HTERT RPE-1 (cell line): ENCODE measurements around the gene PCID2.

Source experiments
- in situ Hi-C: fragments of 300-500 bp; cut with MboI; formaldehyde crosslinking; loops from 4 replicates; pipeline ENCODE4 v1.14.3; 2020; ENCODE audit warnings: low sequenced_read_pairs

PCID2 gene

DNA sequence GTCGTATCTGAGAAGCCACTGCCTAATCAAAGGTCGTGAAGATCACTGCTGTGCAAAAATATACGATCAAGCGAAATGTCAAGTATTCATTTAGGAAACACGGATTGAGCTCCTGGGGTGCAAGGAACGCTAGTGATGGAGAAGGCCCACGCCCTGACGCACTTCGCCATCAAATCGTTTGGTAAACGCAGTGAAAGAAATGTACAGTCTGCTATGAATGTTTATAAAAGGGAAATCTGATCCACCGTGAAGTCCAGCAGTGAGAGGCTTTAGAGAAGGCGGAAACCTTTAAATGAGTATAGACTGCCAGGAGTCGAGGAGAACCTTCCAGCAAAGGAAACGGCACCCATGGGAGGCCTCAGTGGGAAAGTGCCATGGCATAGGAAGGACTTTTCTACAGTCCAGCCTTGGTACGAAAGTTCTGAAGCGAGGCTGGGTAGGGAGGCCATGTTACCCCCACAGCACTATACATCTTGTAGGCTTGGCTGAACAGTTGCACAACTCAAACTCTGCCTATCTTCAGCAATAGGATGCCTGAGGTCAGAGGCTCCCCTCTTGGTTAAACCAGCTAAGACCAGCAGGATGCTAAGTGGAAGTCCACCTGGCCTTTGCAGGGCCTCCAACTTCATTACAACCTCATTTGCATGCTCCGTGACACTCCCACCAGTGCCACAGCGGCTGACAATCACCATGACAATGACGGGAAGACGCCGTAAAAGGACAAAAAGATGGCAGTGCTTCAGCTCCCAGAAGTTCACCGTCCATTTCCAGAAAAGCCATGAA is 20.4 kb downstream of the PCID2 start:
- in situ Hi-C loops, result no loop called here

DNA sequence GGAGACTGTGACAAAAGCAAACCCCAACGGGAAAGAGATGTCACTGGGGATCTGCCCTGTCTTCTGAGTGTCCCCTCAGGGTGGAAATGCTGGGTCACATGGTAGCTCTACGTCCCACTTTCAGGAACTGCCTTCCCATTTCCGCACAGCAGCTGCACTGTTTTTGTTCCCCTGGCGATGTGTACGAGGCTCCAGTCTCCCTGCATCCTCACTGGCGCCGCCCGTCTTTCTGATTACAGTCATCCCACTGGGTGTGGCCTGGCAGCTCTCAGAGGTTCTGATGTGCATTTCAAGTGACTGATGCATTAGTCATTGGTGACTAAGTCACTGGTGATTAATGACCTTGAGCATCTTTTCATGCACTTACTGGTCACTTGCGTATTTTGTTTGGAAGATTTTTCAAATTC is 21.2 kb downstream of the PCID2 start:
- in situ Hi-C loops, result no loop called here

DNA sequence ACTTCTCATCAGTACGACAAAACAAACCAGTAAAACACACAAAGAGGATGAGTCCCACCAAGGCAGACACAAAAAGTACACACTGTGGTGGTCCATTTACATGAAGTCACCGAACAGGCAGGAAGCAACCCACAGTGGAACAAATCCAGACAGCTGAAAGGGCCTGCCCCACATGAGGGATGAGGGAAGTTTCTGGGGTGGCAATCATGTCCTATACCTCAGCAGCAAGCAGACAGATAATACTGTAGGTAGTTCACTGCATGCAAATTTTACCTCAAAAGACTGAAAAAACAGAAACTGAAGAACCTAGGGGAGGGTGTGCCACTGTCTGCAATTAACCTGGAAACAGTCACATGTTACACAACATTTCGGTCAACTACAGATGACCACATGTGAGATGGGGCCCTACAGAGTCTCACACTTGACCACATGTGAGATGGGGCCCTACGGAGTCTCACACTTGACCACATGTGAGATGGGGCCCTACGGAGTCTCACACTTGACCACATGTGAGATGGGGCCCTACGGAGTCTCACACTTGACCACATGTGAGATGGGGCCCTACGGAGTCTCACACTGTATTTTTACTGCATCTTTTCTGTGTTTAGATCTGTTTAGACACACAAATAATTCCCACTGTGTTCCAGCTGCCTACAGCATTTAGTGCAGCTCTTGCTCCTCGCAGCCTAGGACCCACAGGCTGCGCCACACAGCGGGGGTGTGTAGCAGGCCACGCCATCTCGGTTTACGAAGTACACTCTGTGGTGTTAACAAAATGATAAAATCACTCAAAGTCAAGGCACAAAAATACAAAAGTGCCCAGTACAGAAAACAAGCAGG is 22.2 kb downstream of the PCID2 start:
- in situ Hi-C loops, result no loop called here

DNA sequence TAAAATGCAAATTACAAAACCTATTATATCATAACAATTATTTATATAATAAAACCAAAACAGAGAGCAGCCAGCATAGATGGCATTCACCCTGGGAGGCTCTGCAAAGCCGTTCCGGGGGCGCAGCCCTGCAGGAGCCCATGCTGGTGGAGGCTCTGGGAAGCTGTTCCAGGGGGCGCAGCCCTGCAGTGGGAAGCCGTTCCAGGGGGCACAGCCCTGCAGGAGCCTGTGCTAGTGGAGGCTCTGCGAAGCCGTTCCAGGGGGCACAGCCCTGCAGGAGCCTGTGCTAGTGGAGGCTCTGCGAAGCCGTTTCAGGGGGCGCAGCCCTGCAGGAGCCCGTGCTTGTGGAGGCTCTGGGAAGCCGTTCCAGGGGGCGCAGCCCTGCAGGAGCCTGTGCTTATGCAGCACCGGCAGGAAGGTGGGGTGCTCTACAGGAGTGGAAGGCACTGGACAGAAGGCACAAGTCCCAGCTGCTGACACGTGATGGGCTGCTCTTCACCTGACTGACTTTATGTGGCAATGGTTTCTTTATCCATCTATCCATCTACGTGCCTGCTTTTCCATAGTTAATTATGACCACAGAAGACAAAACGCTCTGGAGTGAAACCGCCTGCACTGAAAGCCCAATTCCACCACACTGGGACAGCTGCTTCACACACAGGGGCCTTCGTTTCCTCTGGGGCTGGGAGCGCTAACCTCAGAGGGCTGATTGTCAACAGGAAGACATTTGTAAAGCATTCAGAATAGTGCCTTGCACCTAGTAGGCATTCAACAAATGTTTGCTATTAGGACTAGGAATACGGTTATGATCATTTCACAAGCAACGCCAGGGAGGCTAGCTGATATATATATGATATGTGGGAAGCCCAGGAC is 23.7 kb downstream of the PCID2 start:
- in situ Hi-C loops, result no loop called here

DNA sequence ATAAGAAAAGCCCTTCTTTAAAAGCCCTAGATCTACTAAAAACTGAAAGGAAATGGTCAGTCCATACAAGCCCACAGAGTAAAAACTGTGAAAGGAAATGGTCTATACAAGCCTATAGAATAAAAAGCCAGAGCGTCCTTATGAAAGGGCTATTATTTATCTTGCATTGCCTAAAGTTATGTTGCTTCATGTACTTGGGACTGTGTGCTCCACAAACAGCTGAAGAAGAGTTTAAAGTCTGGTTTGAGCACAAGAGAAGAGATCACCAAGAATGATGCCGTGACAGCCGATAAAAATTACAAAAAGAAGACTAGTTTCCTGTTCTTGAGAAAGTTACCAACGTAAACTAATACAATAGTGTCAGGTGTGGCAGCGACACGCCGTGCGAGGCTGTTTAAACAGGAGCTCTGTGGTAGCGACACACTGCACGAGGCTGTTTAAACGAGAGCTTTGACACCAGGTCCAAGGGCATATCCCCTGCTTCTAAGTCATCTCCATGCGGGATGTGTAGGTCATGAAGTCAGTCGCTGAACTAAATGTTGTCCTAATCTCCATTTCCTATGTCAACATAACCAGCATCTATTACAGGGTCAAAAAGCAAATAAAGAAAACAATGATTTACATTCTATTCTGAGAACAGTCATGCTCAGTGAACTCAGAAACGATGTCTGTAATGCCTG is 24.9 kb downstream of the PCID2 start:
- in situ Hi-C loops, result no loop called here

DNA sequence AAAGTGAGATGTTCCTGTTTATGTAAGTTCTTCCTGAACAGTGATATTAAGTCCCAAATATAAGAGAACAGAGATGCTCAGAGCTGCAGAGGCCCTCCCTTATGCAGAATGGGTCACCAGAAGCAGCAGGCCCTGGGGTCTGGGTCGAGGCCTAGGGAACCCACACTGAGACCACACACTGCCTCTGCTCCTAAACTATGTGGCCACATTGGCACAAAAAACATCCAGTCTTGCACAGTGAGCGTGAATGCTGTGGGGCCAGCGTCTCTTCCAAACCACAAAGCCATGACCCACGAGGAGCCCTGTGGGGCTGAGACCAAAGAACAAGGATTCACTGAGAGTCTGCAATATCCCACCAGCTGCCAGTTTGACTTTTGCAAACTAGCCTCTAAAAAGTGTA is 26.4 kb downstream of the PCID2 start:
- in situ Hi-C loops, result no loop called here

DNA sequence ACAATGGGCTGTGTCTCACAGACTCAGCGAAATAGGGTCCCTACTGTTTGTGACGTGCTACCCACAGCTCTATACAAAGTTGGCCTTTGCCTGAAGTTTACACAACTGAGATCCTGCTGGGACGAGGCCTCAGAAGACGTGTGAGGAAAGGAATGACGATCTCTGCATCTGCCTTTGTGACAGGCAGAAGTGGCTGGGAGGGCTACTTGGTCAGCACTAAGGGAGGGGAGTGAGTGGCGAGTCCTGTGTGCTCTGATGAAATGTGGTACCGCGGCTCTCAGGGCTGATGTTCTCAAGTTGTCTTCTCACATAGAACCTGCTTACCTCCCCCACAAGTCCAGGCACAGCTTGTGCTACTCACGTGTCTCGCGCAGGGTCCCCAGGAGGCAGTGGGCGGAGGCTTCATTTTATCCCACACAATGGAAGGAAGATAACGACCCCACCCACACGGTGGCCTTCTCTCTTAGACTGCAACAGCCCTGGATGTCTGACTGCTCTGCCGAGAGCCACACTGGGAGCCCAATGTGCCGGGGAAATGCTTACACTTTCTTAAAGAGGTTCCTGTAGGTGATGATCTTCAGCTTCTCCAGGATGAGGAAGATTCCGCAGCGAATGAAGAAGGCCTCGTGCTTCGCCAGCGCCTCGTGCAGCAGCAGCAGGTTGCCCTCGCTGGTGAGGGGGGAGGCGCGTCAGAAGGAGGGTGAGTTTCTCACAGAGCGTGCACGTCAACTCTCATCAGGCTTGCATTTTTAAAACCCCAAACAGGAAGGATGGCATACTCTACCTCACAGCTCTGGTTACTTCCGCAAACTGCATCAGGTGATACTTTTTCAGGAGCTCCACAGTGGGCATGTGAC is 28.9 kb downstream of the PCID2 start:
- in situ Hi-C loops, result no loop called here

DNA sequence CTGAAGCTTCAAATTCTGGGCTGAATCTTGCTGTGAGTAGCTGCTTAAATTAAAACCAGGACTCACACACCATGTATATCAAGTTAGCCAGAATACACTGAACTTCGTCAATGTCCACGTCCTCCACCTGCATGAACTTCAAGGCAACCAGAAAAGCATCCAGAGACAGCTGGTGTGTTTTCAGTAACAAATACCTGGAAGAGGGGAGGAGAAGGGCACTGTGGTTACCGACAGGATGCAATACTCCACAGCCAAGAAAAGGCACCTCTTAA is 29.6 kb downstream of the PCID2 start:
- in situ Hi-C loops, result no loop called here

DNA sequence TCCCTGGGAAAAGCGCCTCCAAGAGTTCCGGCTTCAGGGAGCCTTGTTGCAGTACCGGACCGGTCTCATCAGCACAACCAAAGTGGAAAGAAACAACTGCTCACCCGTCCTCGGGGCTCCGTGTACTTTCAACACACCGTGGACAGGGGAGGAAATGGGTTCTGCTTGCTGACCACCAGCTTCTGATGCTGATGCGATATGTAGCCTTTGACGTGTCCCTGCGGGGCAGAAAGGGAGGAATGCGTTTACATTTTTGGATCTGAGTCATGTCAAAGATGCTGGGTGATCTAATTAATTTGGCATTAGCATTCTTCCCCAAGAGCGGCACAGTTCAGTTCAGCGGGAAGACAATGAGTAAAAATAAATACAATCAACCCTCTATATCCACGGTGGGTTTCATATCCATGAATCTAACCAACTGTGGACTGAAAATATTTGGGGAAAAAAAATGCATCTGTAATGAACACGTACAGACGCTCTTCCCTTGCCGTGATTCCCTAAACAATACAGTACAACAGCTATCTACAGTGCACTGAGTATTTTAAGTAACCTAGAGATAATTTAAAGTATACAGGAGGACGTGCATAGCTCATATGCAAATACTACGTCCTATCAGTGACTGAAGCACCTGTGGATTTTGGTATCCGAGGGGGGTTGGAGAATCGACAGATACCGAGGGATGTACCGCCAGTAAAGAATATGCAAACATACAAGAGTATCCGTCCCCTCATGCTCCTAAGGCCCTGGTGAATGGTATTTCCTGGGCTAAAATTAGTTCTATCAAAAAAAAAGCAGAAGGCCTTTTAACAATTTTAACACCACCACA is 30.2 kb downstream of the PCID2 start:
- in situ Hi-C loops, result no loop called here

DNA sequence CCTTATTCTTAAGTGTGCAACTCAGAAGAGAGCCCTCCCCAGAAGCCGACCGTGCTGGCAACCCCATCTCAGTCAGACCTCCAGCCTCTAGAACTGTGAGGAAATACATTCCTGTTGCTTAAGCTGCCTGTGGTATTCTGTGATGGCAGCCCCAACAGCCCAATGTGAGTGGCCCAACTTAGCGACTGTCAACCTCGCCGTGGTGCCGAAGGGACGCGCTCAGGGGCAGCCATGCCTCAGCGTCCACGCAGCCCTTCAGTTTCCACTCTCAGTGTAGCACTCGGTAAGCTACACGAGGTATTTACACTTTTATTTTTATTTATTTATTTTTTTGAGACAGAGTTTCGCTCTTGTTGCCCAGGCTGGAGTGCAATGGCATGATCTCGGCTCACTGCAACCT is 31.6 kb downstream of the PCID2 start:
- in situ Hi-C loops, result no loop called here

DNA sequence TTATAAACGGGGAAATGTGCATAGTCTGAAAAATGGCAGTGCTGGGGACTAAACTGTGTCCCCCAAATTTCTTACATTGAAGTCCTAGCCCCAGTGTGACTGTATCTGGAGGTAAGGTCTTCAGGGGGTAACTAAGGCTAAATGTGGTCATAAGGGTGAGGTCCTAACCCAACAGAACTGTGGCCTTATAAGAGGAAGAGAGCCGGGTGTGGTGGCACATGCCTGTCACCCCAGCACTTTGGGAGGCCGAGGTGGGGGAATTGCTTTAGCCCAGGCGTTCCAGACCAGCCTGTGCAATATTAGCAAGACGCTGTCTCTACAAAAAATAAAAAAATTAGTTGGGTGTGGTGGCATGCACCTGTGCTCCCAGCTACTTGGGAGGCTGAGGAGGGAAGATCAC is 32.2 kb downstream of the PCID2 start:
- in situ Hi-C loops, result no loop called here

DNA sequence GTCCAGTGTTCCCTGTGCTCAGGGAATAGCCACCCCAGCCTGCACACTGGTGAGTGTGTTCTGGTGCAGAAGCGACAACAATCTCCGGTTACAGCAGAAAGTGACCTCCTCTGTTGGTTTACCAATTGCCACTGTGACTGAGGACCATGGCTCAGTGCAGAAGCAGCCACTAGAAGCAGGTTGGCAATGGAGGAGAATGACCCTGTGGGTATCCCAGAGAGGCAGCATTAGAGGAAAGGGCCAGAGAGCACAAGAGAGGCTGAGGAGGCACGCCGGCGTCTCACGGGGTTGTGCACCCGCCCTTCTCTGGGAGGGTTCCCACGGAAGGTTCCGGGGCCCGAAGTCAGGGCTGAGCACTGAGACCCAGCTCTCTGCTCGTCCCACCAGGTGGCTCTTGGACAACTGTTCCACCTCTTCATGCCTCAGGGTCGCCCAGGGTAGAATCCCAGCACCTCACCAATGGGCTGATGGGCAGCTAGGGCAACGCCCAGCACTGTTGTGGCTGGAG is 36.0 kb downstream of the PCID2 start:
- in situ Hi-C loops, result no loop called here

DNA sequence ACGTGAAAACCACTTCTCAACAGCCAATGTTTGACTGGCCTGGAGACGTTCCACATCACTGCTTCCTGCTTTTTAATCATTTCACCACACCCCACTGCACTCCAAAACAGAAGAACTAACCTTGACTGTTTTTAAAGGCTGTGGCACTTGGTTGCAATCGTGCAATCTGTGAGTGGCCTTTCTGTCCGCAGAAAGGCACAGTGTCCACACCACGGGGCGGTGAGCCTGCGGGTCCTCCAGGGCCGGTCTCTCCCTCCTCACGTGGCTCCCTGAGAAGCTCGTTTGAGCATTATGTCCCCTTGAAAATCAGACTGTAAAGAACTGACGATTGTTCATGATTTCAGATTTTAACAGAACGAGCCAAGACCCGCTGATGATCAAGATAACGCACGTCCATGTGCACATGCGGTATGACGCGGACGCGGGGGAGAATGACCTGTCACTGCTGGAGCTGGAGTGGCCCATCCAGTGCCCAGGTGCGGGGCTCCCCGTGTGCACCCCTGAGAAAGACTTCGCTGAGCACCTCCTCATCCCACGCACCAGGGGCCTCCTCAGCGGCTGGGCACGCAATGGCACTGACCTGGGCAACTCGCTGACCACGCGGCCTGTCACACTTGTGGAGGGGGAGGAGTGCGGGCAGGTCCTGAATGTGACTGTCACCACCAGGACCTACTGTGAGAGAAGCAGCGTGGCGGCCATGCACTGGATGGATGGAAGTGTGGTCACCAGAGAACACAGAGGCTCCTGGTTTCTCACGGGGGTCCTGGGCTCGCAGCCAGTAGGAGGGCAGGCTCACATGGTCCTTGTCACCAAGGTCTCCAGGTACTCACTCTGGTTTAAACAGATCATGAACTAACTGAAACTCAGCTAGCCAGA is 37.0 kb downstream of the PCID2 start:
- in situ Hi-C loops, result no loop called here

DNA sequence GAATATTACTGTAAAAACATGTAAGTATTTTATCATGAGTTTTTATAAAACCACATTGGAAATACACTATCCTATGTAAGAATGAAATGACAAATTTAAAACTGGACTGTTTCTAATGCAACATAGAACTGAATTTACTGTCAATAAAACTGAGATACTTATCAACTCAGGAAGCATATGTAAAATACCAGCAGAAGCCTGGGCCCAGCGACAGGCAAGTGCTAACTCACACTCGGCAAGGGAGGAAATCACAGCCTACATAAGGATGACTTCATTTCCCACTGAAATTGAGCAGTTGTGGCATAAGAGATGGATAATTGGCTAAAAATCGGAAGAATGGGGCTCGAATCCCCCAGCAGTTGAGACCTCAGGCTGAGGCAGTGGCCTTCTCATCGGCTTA is 38.0 kb downstream of the PCID2 start:
- in situ Hi-C loops, result no loop called here

DNA sequence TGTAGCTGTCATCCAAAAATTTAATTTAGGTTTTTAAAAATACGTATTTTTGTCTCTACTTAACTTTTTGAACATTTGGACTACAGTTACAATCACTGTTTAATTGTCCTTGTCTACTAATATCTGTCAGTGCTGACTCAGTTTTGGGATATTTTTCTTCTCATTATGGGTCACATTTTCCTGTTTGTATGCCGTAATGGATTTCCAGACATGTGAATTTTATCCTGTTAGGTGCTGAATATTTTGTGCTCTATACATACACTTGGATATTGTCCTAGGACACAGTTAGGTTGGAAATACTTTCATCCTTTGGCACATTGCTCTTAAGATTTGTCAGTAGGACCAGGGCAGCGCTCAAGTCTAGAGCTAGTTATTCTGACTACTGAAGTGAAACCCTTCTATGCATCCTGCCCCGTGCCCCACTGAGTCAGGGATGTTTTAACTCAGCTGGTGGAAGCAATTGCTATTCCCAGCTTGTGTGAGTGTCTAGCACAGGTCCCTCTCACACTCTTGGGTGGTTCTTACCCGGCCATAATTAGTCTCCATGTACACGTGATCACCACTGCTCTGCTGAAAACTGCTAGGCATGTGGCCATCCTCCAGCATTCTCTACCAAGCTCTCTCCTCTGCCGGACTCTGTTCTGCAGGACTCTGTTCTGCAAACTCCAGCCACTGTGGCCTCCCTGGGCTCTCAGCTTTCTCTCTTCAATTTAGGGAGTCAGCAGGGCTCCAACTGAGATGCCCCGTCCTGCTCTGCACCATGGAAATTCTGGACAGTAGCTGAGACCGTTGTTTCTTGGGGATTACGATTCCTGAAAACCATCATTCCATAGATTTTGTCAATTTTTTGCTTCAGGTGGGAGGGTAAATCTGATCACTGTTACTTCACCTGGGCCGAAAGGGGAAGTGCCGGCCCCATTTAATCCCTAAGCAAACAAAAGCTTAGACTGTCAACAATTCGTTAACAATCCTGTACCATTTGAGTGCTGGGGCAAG is 38.9 kb downstream of the PCID2 start:
- in situ Hi-C loops, result no loop called here

DNA sequence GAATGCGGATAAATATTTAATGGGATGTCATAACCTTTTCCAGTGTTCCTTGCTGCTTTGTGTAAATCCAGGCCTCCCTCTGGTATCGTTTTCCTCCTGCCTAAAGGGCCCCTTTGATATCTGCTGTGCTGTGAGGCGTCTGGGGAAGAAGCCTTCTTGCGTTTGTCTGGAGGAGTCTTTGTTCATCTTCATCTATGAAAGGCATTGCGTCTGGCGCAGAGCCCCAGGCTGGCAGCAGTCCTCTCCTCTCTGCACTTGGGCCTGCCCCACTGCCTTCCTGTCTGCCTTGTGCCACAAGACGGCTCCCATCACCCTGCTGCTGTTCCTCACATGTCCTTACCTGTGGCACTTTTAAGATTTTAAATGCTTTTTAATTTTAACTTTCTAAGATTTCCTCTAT is 40.3 kb downstream of the PCID2 start:
- in situ Hi-C loops, result no loop called here

DNA sequence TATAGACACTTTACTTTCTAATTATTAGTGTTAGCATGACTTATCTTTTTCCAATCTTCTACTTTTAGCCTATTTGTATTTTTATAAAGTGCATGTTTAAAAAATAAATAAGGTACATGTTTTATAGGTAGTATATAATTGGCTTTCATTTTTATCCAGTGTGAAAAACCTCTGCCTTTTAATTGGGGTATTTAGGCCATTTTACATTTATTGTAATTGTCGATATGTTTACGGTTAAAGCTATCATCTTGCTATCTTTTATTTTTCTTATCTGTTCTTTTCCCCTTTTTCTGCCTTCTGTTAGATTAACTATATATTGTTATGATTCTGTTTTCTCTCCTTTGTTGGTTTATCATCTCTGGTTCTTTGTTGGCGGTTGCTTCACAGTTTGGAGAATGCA is 40.9 kb downstream of the PCID2 start:
- in situ Hi-C loops, result no loop called here
